Liver (tissue), 3 donors: ENCODE measurements around the gene HBG1.

ENCODE experiments used
- EGR1 ChIP-seq, 2 donors: IDR thresholded peaks; 2 replicates each; pipeline ENCODE4 v1.6.1; 2016 to 2018; ENCODE audit warnings: antibody characterized with exemption in 2 of 2, low read depth in 2 of 2
- HNF4G ChIP-seq: IDR thresholded peaks from 2 replicates; pipeline ENCODE4 v1.6.1; 2016; ENCODE audit warnings: antibody characterized with exemption
- JUND ChIP-seq, 2 donors: IDR thresholded peaks; 2 replicates each; pipeline ENCODE4 v1.6.1; 2016; ENCODE audit warnings: antibody characterized with exemption in 2 of 2
- RAD21 ChIP-seq, 2 donors: IDR thresholded peaks; 2 replicates each; pipeline ENCODE4 v1.6.1; 2016; ENCODE audit warnings: antibody characterized with exemption in 2 of 2, mild to moderate bottlenecking in 2 of 2
- SP1 ChIP-seq: IDR thresholded peaks from 2 replicates; pipeline ENCODE4 v1.6.1; 2018; ENCODE audit warnings: antibody characterized with exemption, mild to moderate bottlenecking
- TAF1 ChIP-seq: conservative IDR thresholded peaks from 2 replicates; pipeline ENCODE4 v1.6.1; 2016; ENCODE audit warnings: antibody characterized with exemption, mild to moderate bottlenecking
- YY1 ChIP-seq: IDR thresholded peaks from 2 replicates; pipeline ENCODE4 v1.6.1; 2016; ENCODE audit warnings: antibody characterized with exemption, mild to moderate bottlenecking
- TF ChIP-seq, protein P1 (sequence below): fragments of 150-350 bp; IDR thresholded peaks from 2 replicates; pipeline ENCODE4 v1.5.1; 2017; ENCODE audit warnings: improper control_type of control experiment, low read depth, low read length; ENCODE audit not compliant: missing input control
- TF ChIP-seq, protein P2 (sequence below): IDR thresholded peaks from 2 replicates; pipeline ENCODE4 v1.6.1; 2016; ENCODE audit warnings: antibody characterized with exemption
- TF ChIP-seq, protein P3 (sequence below): IDR thresholded peaks from 2 replicates; pipeline ENCODE4 v1.6.1; 2016; ENCODE audit warnings: antibody characterized with exemption, mild to moderate bottlenecking
- TF ChIP-seq, protein P4 (sequence below): IDR thresholded peaks from 2 replicates; pipeline ENCODE4 v1.6.1; 2016; ENCODE audit warnings: antibody characterized with exemption
- donor health status: healthy.
- donor health status: healthy.

DNA sequence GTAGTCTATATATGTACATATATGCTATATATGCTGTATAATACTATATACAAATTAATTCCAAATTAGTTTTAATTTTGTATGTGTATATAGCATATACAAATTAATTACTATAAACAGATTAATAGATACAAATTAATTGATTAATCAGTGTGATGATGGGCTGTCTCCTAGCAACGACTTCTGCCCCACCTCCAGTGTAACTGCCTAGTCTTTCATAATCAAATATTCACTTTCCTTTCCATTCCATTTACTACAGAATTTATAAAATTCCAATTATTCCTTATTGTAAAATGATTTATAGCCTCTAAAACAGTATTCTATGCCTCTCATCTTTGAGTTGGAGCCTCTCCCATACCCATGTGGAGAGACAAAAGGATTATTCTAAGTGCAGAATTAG lies 16.4 kb downstream of the HBG1 start:
- TF ChIP-seq, protein P1, sequence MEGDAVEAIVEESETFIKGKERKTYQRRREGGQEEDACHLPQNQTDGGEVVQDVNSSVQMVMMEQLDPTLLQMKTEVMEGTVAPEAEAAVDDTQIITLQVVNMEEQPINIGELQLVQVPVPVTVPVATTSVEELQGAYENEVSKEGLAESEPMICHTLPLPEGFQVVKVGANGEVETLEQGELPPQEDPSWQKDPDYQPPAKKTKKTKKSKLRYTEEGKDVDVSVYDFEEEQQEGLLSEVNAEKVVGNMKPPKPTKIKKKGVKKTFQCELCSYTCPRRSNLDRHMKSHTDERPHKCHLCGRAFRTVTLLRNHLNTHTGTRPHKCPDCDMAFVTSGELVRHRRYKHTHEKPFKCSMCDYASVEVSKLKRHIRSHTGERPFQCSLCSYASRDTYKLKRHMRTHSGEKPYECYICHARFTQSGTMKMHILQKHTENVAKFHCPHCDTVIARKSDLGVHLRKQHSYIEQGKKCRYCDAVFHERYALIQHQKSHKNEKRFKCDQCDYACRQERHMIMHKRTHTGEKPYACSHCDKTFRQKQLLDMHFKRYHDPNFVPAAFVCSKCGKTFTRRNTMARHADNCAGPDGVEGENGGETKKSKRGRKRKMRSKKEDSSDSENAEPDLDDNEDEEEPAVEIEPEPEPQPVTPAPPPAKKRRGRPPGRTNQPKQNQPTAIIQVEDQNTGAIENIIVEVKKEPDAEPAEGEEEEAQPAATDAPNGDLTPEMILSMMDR: no peak
- TF ChIP-seq TAF1 (no peak), EGR1 (IDR thresholded peaks at IDR 0.05; ENCODE audit: low read depth in 2 of 2) (no peak), SP1 (no peak), YY1 (no peak), JUND (IDR thresholded peaks at IDR 0.05) (no peak), RAD21 (IDR thresholded peaks at IDR 0.05) (no peak), HNF4G (no peak)
- TF ChIP-seq, protein P2, sequence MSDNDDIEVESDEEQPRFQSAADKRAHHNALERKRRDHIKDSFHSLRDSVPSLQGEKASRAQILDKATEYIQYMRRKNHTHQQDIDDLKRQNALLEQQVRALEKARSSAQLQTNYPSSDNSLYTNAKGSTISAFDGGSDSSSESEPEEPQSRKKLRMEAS: no peak
- TF ChIP-seq, protein P3, sequence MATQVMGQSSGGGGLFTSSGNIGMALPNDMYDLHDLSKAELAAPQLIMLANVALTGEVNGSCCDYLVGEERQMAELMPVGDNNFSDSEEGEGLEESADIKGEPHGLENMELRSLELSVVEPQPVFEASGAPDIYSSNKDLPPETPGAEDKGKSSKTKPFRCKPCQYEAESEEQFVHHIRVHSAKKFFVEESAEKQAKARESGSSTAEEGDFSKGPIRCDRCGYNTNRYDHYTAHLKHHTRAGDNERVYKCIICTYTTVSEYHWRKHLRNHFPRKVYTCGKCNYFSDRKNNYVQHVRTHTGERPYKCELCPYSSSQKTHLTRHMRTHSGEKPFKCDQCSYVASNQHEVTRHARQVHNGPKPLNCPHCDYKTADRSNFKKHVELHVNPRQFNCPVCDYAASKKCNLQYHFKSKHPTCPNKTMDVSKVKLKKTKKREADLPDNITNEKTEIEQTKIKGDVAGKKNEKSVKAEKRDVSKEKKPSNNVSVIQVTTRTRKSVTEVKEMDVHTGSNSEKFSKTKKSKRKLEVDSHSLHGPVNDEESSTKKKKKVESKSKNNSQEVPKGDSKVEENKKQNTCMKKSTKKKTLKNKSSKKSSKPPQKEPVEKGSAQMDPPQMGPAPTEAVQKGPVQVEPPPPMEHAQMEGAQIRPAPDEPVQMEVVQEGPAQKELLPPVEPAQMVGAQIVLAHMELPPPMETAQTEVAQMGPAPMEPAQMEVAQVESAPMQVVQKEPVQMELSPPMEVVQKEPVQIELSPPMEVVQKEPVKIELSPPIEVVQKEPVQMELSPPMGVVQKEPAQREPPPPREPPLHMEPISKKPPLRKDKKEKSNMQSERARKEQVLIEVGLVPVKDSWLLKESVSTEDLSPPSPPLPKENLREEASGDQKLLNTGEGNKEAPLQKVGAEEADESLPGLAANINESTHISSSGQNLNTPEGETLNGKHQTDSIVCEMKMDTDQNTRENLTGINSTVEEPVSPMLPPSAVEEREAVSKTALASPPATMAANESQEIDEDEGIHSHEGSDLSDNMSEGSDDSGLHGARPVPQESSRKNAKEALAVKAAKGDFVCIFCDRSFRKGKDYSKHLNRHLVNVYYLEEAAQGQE: no peak
- TF ChIP-seq, protein P4, sequence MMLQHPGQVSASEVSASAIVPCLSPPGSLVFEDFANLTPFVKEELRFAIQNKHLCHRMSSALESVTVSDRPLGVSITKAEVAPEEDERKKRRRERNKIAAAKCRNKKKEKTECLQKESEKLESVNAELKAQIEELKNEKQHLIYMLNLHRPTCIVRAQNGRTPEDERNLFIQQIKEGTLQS: no peak
